ENCODE data around the gene RNASE2.

RNASE2 gene

GRCh38 chr14:21001218-21001617, 45.9 kb downstream of the RNASE2 start:
- no peak overlapping the region for H3K4me3 Mint-ChIP-seq
- H3K9me3 Mint-ChIP-seq, result no peaks in the 10 kb centered on the region
- no peaks in the 10 kb centered on the region for H3K27me3 Mint-ChIP-seq (ENCODE audit: low read depth)
- no peak for TF ChIP-seq CTCF (IDR thresholded peaks at IDR 0.05; ENCODE audit: unreplicated experiment in 3 of 3)
- peaks cover 8% of the 10 kb centered on the region for H3K36me3 Mint-ChIP-seq (ENCODE audit: low read depth)
- H3K4me1 Mint-ChIP-seq, result peaks cover 15% of the 10 kb centered on the region
- H3K27ac Mint-ChIP-seq, result no peak overlapping the region

- Mint-ChIP-seq H3K27me3 (ENCODE audit: low read depth) (no peaks in the 10 kb centered on the region), H3K36me3 (ENCODE audit: low read depth) (no peaks in the 10 kb centered on the region), H3K4me3 (no peak overlapping the region), H3K27ac (peak overlapping the region; percentile 44 to 74 (median 54)), H3K4me1 (peaks cover 15% of the 10 kb centered on the region), H3K9me3 (no peaks in the 10 kb centered on the region)
- no peak for TF ChIP-seq CTCF (IDR thresholded peaks at IDR 0.05; ENCODE audit: unreplicated experiment in 3 of 3)
Observed at GRCh38 chr14:21003788-21004346, 48.6 kb downstream of the RNASE2 start.
